ENCODE measurements around the gene ZMYND8.
"Not testable (repeated sequence)": the region's sequence is repeated elsewhere in the genome, so short reads cannot be mapped to it uniquely, and the experiment has no call there.

ZMYND8 gene

DNA sequence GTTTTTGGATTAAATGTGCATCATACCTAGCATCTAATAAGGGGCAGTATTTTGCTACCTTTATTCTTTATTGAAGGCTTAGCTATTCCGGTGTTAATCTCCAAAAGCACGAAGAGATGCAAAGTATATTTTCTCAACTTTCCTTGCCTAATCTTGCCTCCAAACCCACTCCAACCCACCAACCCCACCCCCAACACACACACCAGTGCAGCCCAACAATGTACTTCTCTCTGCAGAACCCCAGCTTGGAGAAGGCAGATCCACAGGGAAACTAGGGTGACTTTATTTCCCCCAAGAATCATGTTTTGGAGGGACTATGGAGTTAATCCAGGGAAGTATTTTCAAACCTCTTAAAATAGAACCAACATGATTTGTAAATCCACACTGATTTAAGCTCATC lies 73.6 kb downstream of the ZMYND8 start:
- no peak for DNase-seq

DNA sequence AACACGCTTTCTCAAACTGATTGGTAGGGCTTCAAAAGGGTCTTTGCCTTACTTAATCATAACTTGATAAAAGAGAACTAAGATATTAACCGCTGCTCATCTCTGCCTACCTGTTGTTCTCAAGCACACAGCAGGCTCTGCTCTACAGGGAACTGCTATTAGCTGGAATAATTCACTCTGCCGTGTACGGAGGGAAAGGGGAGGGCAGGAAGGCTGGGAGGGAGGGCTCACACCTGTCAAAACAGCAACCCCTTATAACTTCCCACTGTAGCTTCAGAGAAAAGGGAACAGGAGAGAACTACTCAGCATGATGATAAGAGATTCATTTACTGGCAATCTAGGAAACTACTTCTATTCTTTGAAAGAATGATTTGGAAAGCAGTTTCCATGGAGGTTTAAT lies 75.1 kb downstream of the ZMYND8 start:
- DNase-seq = peak; percentile 20 to 25

DNA sequence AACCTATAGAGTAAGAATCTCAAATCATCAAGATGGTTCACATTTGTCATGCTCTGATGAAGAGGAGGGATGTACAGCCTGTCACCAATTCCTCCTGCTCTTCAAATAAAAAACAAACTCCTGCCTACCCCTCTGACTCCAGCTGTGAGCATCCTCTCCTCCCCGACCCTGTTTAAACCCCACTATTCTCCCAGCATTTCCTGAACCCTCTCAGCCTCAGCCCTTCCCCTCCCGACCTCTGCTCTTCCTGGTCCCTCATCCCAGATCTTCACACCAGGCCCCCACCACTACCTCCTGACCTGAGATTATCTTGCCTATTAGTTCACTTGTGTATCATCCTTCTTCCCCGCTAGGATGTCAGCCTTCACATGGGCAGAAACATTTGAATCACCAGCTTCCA lies 75.8 kb downstream of the ZMYND8 start:
- no peak for DNase-seq

DNA sequence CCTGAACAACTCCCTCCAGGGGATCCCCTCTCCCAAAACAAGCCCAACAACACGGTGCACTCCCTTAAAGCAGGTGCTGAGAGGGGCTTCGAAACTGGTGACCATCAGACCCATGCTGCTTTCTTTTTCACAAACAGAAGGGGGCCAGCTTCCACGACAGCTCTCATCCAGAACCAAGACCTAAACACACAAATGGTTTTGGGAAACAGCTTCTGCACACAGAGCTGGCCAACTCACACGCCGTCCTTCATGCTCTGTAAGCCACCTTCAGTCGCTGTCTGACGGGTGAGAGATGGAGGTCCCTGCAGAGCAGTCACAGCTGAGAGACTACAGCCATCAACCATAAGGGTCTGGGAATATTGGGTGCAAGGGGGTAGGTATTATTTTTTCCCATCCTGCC lies 76.3 kb downstream of the ZMYND8 start:
- no peak for DNase-seq

DNA sequence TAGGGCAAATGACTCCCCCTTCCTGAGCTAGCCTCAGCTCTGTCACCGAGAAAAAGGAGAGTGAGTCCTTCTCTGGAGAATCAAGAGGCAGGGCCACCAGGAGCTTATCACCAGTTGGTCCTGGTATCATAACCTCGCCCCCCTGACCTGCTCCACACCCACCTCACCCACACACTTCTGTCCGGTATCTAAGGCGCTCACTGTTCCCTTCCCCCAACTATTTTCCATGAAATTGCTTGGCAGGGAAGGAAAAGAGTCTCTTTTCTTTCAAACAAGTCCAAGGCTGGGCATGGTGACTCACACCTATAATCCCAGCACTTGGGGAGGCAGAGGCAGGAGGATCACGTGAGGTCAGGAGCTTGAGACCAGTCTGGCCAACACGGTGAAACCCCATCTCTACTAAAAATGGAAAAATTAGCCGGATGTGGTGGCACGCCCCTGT lies 77.6 kb downstream of the ZMYND8 start:
- DNase-seq = no peak

DNA sequence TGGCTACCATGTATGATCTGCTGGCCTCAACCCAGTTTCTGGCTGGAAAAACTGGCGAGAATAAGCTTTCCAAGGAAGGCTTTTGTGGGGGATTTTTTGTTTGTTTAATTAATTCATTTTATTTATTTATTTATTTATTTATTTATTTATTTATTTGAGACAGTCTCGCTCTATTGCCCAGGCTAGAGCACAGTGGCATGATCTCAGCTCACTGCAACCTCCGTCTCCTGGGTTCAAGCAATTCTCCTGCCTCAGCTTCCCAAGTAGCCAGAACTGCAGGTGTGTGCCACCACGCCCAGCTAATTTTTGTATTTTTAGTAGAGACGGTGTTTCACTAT lies 79.0 kb downstream of the ZMYND8 start:
- DNase-seq = not testable (repeated sequence)

DNA sequence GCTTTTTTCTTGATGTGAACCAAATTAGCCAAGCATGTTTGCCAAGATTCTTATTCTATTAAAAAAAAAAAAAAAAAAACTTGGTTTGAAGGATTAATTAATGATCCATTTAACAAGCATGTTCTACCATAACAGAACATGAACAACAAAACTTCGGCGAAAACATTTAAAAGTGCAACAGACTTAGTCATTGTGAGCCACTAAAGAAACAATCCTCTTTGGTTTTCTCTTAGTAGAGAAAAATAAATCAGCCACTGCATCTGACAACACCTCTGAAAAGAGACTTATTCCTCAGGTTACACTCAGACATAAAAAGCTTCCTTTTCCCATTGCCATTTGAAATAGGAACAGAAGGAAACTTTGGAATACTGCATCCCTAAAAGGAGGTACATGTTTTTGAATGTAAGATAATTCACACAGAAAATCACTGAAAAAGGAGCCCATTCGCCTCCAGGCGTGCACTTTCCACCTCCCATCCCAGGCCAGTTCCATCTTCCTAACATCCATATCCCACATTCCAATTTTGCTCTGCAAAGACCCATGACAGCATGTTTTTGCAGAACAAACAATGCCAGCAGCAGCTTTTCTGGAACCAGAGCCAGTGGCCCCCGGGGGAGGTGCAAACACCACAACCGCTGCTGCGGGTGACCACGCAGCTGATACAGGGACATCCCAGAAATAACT lies 79.5 kb downstream of the ZMYND8 start:
- no peak for DNase-seq

DNA sequence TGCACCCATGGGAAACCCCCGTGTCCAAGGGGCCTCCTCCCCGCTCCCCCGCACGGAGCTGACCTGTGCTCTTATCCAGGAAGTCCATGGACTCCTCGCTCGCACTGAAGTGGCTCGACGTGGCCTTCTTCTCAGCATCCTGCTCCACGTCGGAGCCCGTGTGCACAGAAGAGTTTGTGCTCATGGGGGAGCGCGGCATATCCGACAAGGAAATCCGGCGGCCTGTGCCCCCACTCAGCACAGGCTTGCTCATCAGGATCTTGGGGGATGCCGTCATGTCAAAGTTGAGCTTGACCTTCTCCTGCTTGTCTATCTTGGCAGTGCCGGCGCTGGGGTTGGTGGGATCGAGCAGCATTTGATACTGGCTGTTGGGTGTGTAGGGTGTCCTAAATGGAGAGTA lies 80.2 kb downstream of the ZMYND8 start:
- DNase-seq = no peak

DNA sequence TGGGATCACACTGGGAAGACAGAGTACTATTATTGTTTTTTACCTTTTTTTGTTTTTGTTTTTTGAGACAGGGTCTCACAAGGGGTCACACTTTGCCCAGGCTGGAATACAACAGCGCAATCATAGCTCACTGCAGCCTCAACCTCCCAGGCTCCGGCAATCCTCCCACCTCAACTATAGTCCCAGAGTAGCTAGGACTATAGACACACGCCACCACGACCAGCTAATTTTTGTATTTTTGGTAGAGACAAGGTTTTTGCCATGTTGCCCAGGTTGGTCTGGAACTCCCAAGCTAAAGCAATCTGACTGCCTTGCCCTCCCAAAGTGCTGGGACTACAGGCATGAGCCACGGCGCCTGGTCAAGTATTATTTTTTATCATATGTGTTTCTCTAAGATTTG lies 81.0 kb downstream of the ZMYND8 start:
- DNase-seq = no peak

DNA sequence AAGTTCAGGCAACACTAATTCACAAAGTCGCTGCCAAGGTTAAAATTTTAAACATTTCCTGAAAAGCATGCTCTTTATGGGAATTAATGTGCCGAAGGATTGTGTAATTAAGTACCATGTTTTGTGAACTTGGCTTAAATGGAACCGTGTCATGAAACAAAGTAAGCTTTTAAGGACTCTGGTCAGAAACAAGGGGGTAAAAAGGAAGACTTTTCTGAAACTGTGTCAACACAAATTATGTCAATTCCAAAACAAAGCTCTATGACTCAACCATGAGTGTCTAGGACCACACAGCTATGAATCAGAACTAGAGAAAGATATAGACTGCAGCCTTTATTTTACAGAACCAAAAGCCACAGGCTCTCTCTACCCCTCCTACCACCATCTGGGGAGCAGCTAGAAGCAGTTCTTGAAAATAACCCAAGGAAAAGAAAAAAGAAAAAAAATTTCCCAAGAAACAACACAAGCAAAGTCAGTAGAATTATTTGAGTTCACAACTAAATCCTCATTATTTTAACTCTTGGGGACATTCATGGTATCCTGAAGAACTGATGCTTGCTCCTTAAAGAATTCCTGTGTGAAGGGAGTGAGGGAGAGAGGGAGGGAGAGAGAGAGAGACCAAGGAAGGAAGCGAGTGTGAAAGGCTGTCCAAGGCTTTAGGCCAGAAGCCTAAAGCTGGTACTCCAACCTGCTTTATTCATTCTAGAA lies 81.9 kb downstream of the ZMYND8 start:
- no peak for DNase-seq

DNA sequence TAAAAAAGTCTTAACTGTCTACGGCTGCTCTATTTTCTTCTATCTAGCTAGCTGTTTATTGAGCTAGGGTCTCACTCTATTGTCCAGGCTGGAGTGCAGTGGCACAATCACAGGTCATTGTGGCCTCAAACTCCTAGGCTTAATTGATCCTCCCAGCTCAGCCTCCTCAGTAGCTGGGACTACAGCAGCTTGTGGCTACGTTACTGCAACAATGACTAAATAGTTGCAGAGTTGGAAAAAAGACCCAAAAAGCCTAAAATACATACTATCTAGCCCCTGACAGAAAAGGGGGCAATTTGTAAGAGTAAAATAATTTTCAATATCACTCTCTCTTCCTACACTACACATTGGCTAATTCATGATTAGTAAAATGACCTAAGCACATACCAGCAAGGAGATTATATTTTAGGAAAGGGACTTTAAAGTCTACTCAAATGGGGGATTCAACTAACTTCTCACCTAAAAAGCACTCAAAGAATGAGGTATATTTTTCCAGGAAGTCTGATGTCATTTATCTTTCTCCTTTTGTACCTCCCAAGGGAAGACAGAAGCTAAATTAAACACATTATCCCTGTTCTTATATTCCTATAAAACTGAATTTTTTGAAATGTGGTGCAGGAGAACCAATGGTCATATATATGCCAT lies 82.8 kb downstream of the ZMYND8 start:
- no peak for DNase-seq

DNA sequence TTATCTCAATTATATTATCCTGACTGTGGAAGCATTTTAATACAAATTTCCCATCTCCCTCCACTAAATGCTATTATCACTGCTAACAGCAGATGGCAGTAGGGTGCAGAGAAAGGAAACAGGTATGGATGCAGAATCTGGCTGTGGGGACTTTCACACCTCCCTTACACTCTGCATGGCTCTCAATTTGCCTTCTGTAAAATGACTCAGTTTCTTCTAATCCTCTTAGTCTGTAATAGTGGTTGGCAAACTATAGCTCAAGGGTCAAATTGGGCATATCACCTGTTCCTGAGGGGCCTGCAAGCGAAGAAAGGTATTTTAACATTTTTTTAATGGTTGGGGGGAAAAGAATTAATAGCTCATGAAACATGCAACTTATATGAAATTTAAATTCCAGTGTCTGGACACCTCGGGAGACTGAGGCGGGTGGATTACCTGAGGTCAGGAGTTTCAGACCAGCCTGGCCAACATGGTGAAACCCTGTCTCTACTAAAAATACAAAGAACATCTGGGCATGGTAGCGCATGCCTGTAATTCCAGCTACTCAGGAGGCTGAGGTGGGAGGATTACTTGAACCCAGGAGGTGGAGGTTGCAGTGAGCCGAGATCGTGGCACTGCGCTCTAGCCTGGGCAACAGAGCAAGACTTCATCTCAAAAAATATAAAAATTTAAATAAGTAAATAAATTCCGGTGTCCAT lies 83.5 kb downstream of the ZMYND8 start:
- peak; percentile 29 to 69 for DNase-seq

DNA sequence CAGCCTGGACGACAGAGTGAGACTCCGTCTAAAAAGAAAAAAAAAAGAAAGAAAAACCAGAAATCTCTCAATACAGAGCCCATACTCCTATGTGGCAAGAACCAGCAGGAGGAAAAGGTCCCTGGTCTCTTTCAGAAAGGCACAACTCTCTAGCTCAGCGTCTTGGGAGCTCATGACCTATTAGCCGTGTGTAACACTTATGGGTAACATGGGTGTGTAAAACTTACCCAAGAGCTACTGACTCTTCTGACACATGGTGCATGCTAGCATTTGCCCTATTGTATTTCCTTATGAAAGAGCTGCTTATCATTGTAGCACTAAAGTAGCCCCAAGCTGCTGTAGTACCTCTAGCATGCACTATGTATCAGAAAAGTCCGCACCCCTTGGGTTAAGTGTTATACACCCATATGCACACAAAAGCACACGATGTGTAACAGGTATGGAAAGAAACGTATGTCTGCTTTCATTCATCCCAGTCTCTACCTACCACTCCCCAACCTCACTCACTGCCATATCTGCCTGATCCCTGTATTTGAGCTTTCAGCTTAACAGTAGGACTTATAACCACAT lies 85.4 kb downstream of the ZMYND8 start:
- DNase-seq = no peak

DNA sequence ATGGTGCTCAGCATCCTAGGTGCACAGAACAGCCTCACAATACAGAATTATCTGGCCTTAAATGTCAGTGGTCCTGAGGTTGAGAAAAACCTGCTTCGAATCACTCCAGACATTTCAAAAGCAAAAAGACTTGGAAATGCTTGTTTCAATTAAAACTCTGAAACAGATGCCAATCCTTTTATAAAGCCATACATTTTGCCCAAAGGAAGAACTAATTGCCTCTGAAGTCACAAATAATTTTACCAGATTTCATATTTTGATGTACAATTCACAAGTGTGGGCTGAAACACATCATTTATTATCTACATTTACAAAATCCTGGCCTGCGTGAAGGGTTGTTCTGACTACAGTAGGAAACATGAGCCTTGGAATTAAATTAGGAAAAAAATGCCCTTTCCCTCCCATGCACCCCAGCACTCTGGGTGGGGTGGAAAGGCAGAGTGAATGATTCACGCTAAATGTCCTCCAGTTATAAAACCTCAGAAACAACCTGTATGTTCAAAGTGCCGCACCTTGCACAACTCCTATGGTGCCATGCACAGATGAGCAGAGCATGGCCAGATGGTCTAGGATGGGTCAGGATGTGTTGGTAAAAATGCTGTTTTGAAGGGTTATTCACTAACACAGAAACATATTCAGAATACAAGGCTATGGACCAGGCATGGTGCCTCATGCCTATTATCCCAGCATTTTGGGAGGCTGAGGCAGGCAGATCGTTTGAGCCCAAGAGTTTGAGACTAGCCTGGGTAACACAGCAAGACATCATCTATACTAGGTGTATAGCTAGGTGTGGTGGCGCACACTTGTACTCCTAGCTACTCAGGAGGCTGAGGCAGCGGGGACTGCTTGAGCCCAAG lies 87.0 kb downstream of the ZMYND8 start:
- DNase-seq = no peak

DNA sequence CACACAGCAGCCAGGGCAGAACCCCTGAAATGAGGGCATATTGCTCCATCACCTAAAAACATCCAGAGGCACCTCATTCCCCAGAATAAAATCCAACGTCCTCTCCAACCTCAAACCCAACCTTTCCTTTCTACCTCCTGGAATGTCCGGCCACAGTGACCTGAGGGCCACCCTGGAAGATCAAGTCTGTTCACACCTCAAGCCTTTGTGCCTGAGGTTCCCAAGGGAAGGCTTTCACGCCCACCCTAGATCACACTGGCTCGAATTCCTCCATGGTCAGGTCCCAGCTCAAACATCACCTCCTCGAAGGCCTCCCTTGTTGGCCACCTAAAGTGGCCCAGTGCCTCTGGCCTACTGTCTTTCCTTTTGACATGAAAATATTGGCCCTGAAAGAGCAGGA lies 88.9 kb downstream of the ZMYND8 start:
- no peak for DNase-seq

DNA sequence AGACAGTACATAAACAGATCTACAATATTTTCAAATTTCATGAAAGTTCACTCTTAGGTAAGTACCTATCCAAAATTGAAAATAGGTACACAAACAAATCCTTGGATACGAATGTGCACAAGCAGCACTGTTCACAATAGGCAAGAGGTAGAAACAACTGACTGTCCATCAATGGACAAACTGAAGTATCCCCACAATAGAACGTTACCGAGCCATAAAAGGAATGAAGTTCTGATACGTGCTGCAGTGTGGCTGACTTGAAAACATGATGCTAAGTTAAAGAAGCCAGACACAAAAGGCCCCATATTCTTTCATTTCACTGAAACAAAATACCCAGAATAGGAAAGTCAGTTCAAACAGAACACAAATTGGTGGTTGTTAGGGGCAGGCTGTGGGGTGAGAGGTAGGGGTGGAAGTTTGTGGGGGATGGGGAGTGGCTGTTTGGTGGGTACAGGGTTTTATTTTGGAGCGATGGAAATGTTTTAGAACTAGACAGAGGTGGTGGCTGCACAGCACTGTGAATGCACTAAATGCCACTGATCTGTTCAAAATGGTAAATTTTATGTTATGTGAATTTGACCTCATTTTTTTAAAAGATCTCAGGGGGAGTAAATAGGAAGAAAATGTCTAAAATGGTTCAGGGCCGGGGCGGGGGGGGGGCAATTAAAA lies 89.5 kb downstream of the ZMYND8 start:
- DNase-seq = no peak

DNA sequence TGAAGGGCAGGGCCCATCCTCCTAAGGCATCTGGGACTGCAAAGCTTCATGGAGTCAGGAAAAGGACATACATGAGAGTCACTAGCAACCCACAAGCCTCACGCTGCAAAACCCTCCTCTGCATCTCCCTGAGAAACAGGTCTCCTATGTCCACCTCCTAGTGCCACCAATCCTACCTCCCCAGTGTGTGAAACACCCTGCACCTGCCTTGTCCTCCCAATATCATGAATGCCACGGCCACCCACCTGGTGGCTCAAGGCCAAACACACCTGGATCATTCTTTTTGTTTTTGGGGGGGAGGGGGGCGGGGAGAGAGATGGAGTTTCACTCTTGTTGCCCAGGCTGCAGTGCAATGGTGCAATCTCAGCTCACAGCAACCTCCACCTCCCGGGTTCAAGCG lies 90.5 kb downstream of the ZMYND8 start:
- DNase-seq = no peak

DNA sequence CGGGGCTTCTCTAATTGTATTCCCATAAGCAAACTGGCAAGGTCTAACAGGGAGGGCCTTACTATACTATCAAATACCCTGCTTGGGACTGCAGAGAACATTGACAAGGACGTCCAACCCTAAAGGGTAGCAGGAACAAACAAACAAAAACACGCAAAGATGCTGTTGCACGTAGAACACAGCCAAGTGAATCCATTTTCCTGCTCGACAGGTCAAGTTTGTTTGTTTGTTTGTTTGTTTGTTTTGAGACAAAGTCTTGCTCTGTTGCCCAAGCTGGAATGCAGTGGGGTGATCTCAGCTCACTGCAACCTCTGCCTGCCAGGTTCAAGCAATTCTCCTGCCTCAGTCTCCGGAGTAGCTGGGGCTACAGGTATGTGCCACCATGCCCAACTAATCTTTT lies 91.3 kb downstream of the ZMYND8 start:
- DNase-seq = no peak

DNA sequence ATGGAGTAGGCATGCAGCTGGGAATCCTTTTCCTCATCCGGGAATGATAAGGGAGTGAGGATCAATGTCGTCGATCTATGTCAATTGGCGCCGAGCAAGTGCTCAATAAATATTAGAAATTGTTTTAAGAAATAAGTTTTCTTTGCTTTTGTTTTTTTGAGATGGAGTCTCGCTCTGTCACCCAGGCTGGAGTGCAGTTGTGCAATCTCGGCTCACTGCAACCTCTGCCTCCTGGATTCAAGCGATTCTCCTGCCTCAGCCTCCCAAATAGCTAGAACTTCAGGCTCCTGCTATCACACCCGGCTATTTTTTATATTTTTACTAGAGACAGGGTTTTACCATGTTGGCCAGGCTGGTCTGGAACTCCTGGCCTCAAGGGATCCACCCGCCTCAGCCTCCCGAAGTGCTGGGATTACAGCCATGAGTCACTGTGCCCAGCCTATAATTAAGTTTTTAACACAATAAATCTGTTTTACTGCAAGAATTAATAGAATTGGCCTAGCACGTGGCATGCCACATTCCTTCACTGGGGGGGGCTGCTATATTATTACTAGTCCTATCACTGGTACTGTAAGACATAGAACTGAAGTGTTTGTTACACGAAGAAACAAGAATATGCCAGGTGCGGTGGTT lies 92.2 kb downstream of the ZMYND8 start:
- not testable (repeated sequence) for DNase-seq

DNA sequence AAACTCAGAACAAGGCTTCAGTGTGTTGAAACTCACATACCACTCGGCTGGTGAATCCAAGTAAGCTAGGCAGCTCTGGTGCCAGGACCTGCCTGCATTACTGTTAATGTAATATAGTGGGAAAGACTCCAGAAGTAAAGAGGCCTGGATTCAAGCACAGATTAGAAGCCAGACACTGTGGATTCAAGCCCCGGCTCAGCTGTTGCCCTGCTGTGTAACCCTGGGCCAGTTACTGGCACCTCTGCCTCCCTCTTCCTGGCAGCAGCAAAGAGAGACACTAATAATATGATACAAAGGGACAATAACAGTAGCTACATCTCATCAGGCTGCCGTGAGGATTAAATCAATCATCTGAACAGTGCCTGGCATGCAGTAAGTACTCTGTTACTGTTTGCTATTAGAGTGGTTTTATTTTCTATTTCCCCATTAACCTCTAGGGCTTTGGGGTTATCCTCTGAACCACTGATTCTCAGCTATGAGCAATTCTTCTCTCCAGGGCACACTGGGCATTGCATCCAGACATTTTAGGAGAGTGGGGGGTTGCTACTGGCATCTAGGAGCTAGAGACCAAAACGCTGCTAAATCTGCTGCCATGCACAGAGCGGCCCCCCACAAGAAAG lies 92.9 kb downstream of the ZMYND8 start:
- DNase-seq = no peak

DNA sequence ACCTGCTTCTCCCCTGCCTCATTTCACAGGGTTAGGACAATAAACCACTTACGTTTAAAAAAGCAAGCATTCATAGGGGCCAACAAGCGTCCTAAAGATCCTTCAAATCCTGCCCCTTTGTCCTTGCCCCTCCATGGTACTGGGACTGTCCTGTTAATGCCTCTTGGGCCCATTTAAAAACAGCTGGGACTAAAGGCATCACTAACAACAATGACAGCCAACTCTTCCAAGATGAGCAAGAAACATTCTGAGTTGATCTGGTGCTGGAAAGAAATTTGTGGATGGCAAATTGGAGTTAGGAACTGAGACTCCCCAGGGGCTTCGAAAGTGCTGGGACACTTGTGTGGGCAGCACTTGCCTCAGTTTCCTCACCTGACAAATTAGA lies 93.4 kb downstream of the ZMYND8 start:
- no peak for DNase-seq
